HepG2 (cell line): ENCODE measurements around the gene RAB40C. TPM values are rescaled to one million over a fixed set of nuclear protein-coding genes. Genes with fewer than 3 reads are reported as not detected.

Experiments used
- BRD4 ChIP-seq: sonication (generic); formaldehyde crosslinking; IDR thresholded peaks from 2 replicates; pipeline ENCODE4 v1.4.0; 2020; ENCODE audit warnings: missing genetic modification reagents
- CBX5 ChIP-seq: sonication (generic); formaldehyde crosslinking; IDR thresholded peaks from 2 replicates; pipeline ENCODE4 v1.4.0; 2020; ENCODE audit warnings: missing genetic modification reagents, borderline replicate concordance
- CENPX ChIP-seq: sonication (generic); formaldehyde crosslinking; IDR thresholded peaks from 2 replicates; pipeline ENCODE4 v1.9.0; 2021; ENCODE audit warnings: mild to moderate bottlenecking, missing genetic modification reagents, moderate library complexity
- DRAP1 ChIP-seq: IDR thresholded peaks from 2 replicates; pipeline ENCODE4 v1.6.1; 2016; ENCODE audit warnings: missing genetic modification reagents, missing compliant biosample characterization
- KDM1A ChIP-seq: IDR thresholded peaks from 2 replicates; pipeline ENCODE4 v1.6.1; 2016; ENCODE audit warnings: missing compliant biosample characterization
- KLF6 ChIP-seq: IDR thresholded peaks from 2 replicates; pipeline ENCODE4 v1.8.0; 2016; ENCODE audit warnings: missing biosample characterization, missing genetic modification reagents
- MATR3 ChIP-seq: sonication (generic); formaldehyde crosslinking; IDR thresholded peaks from 2 replicates; pipeline ENCODE4 v1.4.0; 2020; ENCODE audit warnings: missing genetic modification reagents
- MEIS1 ChIP-seq: sonication (generic); formaldehyde crosslinking; IDR thresholded peaks from 2 replicates; pipeline ENCODE4 v1.9.0; 2021; ENCODE audit warnings: mild to moderate bottlenecking, missing genetic modification reagents, moderate library complexity, borderline replicate concordance
- MLXIP ChIP-seq: sonication (generic); formaldehyde crosslinking; IDR thresholded peaks from 2 replicates; pipeline ENCODE4 v1.9.0; 2021; ENCODE audit warnings: missing genetic modification reagents, borderline replicate concordance
- MTERF4 ChIP-seq: sonication (generic); formaldehyde crosslinking; IDR thresholded peaks from 2 replicates; pipeline ENCODE4 v1.8.0; 2023; ENCODE audit warnings: mild to moderate bottlenecking, missing genetic modification reagents
- SKI ChIP-seq: fragments of 450-650 bp; IDR thresholded peaks from one replicate; pipeline ENCODE4 v1.6.1; 2018; ENCODE audit warnings: mild to moderate bottlenecking; ENCODE audit not compliant: partially characterized antibody
- STAG1 ChIP-seq: sonication (generic); formaldehyde crosslinking; IDR thresholded peaks from 2 replicates; pipeline ENCODE4 v1.4.0; 2020; ENCODE audit warnings: missing genetic modification reagents
- TIGD3 ChIP-seq: sonication (generic); formaldehyde crosslinking; IDR thresholded peaks from 2 replicates; pipeline ENCODE4 v1.5.1; 2020; ENCODE audit warnings: mild to moderate bottlenecking, missing genetic modification reagents, borderline replicate concordance
- ZFP36L2 ChIP-seq: sonication (generic); formaldehyde crosslinking; IDR thresholded peaks from 2 replicates; pipeline ENCODE4 v1.4.0; 2020; ENCODE audit warnings: missing genetic modification reagents
- ZMYM3 ChIP-seq: sonication (generic); formaldehyde crosslinking; IDR thresholded peaks from 2 replicates; pipeline ENCODE4 v1.5.1; 2020; ENCODE audit warnings: mild to moderate bottlenecking, missing genetic modification reagents
- ZNF256 ChIP-seq: sonication (generic); formaldehyde crosslinking; conservative IDR thresholded peaks from 2 replicates; pipeline ENCODE4 v1.4.0; 2020; ENCODE audit warnings: missing genetic modification reagents
- ZNF296 ChIP-seq: sonication (generic); formaldehyde crosslinking; conservative IDR thresholded peaks from 2 replicates; pipeline ENCODE4 v1.5.0; 2020; ENCODE audit warnings: mild to moderate bottlenecking, missing genetic modification reagents
- ZNF331 ChIP-seq: sonication (generic); formaldehyde crosslinking; IDR thresholded peaks from 2 replicates; pipeline ENCODE4 v1.4.0; 2020; ENCODE audit warnings: missing genetic modification reagents
- ZNF335 ChIP-seq: sonication (generic); formaldehyde crosslinking; IDR thresholded peaks from 2 replicates; pipeline ENCODE4 v1.4.0; 2020; ENCODE audit warnings: missing genetic modification reagents
- ZNF350 ChIP-seq: sonication (generic); formaldehyde crosslinking; IDR thresholded peaks from 2 replicates; pipeline ENCODE4 v1.4.0; 2020; ENCODE audit warnings: mild to moderate bottlenecking, low read depth, missing genetic modification reagents, borderline replicate concordance
- ZNF639 ChIP-seq: conservative IDR thresholded peaks from 2 replicates; pipeline ENCODE4 v1.6.1; 2018; ENCODE audit warnings: missing genetic modification reagents
- ZNF652 ChIP-seq: IDR thresholded peaks from 2 replicates; pipeline ENCODE4 v1.6.1; 2016; ENCODE audit warnings: low read depth, borderline replicate concordance
- ZNF790 ChIP-seq: sonication (generic); formaldehyde crosslinking; IDR thresholded peaks from 2 replicates; pipeline ENCODE4 v1.8.0; 2022; ENCODE audit warnings: missing genetic modification reagents, mild to moderate bottlenecking, borderline replicate concordance
- ZSCAN30 ChIP-seq: sonication (generic); formaldehyde crosslinking; IDR thresholded peaks from 2 replicates; pipeline ENCODE4 v1.5.0; 2020; ENCODE audit warnings: mild to moderate bottlenecking, missing genetic modification reagents
- polyA plus RNA-seq, 8 experiments: library from polyadenylated mRNA; depleted of rRNA in 3 of 8; stranded (reverse) in 7 of 8; unstranded in 1 of 8; fragments of >200 nt; fragmentation: Illumina TruSeq in 4 of 8; extraction: Trizol in 4 of 8; gene quantifications; 2 replicates each; pipeline versions ENCODE4 v1.2.1 to v1.2.3, GENCODE V29; 2011 to 2016; ENCODE audit warnings: low read depth in 4 of 8, missing spikeins in 1 of 8, mixed read lengths in 1 of 8; ENCODE audit not compliant: insufficient read depth in 1 of 8
- total RNA-seq, 5 experiments: library from RNA; depleted of rRNA; stranded (reverse); fragments of >200 nt; fragmentation: Illumina TruSeq; extraction: Trizol; gene quantifications; 2 replicates each; pipeline ENCODE4 v1.2.3, GENCODE V29; 2016; ENCODE audit warnings: low read depth in 1 of 5

The RAB40C gene
- total and polyA plus RNA-seq, 2 of the 13 experiments (the other 11 are each of a cell fraction or from before 2014, with no cell fraction given): 7.7 to 11.5 TPM

- TF ChIP-seq ZNF639: no peak
- no peak for TF ChIP-seq ZMYM3 (CRISPR knock-in tag)
- TF ChIP-seq CENPX (CRISPR knock-in tag): no peak
- TF ChIP-seq DRAP1: no peak
- TF ChIP-seq ZFP36L2 (CRISPR knock-in tag): no peak
- TF ChIP-seq BRD4 (CRISPR knock-in tag): no peak; the same call in 1 of the 2 replicates
- TF ChIP-seq MTERF4: no peak
- TF ChIP-seq ZNF256 (CRISPR knock-in tag): no peak
- no peak for TF ChIP-seq MLXIP (CRISPR knock-in tag)
- TF ChIP-seq ZNF335 (CRISPR knock-in tag): no peak
- peak; percentile 50 for TF ChIP-seq ZNF350 (CRISPR knock-in tag)
- no peak for TF ChIP-seq ZNF652 (CRISPR knock-in tag)
- peak; percentile 65; the same call in 1 of the 2 replicates for TF ChIP-seq KLF6 (CRISPR knock-in tag)
- no peak; the same call in 1 of the 2 replicates for TF ChIP-seq ZNF296
- no peak for TF ChIP-seq KDM1A (CRISPR knock-in tag)
- TF ChIP-seq TIGD3: no peak
- no peak for TF ChIP-seq ZNF790 (CRISPR knock-in tag)
- TF ChIP-seq CBX5 (CRISPR knock-in tag): 0 out of 2 replicates have a peak, but pooled peaks have one; percentile 16
- TF ChIP-seq MATR3 (CRISPR knock-in tag): no peak
- no peak for TF ChIP-seq ZSCAN30 (CRISPR knock-in tag)
- no peak for TF ChIP-seq STAG1 (CRISPR knock-in tag)
- no peak; the same call in 1 of the 2 replicates for TF ChIP-seq ZNF331 (CRISPR knock-in tag)
- TF ChIP-seq SKI: peak; percentile 32
- no peak for TF ChIP-seq MEIS1 (CRISPR knock-in tag)
Measured at GRCh38 chr16:543301-544164, 46.3 kb upstream of the RAB40C start (continued).
